Ishikawa (cell line): Measurements from ENCODE around the gene CASK.

Experiments
- EP300 ChIP-seq: IDR thresholded peaks from 2 replicates; pipeline ENCODE4 v1.6.1; 2012; ENCODE audit warnings: borderline replicate concordance
- RAD21 ChIP-seq: IDR thresholded peaks from 2 replicates; pipeline ENCODE4 v1.6.1; 2012; ENCODE audit warnings: low read depth
- TEAD4 ChIP-seq: IDR thresholded peaks from 2 replicates; pipeline ENCODE4 v1.6.1; 2012
- YY1 ChIP-seq: IDR thresholded peaks from 2 replicates; pipeline ENCODE4 v1.6.1; 2012; ENCODE audit warnings: low read depth

DNA sequence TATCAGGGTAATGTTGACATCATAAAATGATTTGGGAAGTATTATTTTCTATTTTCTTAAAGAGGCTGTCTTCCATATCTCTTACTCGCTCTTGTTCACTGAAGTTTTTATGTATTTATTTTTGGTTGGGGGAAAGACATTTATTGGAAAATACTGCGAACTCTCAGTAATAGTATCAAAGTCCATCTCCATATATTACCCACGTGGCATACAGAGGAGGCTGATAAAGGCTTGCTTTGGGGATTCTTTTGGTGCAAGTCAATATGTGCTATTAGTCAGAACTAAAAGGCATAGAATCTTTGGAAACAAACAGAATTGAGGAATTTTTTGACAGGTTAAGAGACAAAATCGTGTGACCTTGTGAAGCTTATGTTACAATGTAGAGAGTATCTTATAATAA, 374.9 kb downstream of the CASK start:
- TF ChIP-seq EP300 (no peak), YY1 (no peak), RAD21 (no peak), TEAD4 (no peak)
